IMR-90 (cell line): ENCODE data around the gene MYO1H. TPM values are rescaled to one million over a fixed set of nuclear protein-coding genes. Genes with fewer than 3 reads are reported as not detected.

Experiments used
- ATAC-seq: fragments of 200-7000 bp; cut with Tn5 transposase; 2 replicates; pipeline ENCODE4 v1.9.1; 2020; ENCODE audit warnings: low read depth, mild to moderate bottlenecking, moderate library complexity
- BruUV-seq: library from RNA; stranded (reverse); fragments of 400-500 nt; replicated peaks from 2 replicates; lab custom pipeline; 2021; lab: Mats Ljungman, UMichigan
- CTCF ChIA-PET: fragments of 300-600 bp; formaldehyde crosslinking; extraction: SDS; loops from one replicate; lab custom pipeline; 2021; ENCODE audit warnings: antibody characterized with exemption; lab: Yijun Ruan, JAX
- POLR2A ChIA-PET: fragments of 300-600 bp; sonication (Branson Sonifier 250); formaldehyde crosslinking; loops from one replicate; lab custom pipeline; 2022; ENCODE audit warnings: antibody characterized with exemption; ENCODE audit not compliant: unreplicated experiment; lab: Charles Lee
- DNase-seq: peaks from one replicate; pipeline ENCODE4 v3.0.0; 2013
- H2AFZ ChIP-seq: replicated peaks from 2 replicates; pipeline ENCODE3; 2013; ENCODE audit warnings: low read length, mild to moderate bottlenecking; ENCODE audit not compliant: poor library complexity
- H2AK5ac ChIP-seq: 2 replicates; pipeline ENCODE4 v1.6.1; 2013; ENCODE audit warnings: low read depth, low read length, inconsistent platforms
- H2AK9ac ChIP-seq: replicated peaks from 2 replicates; pipeline ENCODE3; 2013; ENCODE audit warnings: mild to moderate bottlenecking, low read depth, low read length, moderate library complexity; ENCODE audit not compliant: poor library complexity
- H2BK120ac ChIP-seq: 2 replicates; pipeline ENCODE4 v1.6.1; 2013; ENCODE audit warnings: low read depth, low read length, inconsistent platforms
- H2BK15ac ChIP-seq: 3 replicates; pipeline ENCODE4 v1.6.1; 2013; ENCODE audit warnings: low read depth, low read length, inconsistent platforms
- H2BK20ac ChIP-seq: 2 replicates; pipeline ENCODE4 v1.6.1; 2013; ENCODE audit warnings: low read depth, mild to moderate bottlenecking, inconsistent platforms, low read length, moderate library complexity
- H2BK5ac ChIP-seq: 2 replicates; pipeline ENCODE4 v1.6.1; 2013; ENCODE audit warnings: mild to moderate bottlenecking, low read depth, low read length, inconsistent platforms; ENCODE audit not compliant: poor library complexity, severe bottlenecking
- H3K14ac ChIP-seq: replicated peaks from 2 replicates; pipeline ENCODE4 v1.6.1; 2013; ENCODE audit warnings: low read depth, low read length, inconsistent platforms
- H3K18ac ChIP-seq: 2 replicates; pipeline ENCODE4 v1.6.1; 2013; ENCODE audit warnings: low read depth, low read length, control low read depth
- H3K23ac ChIP-seq: 2 replicates; pipeline ENCODE4 v1.6.1; 2013; ENCODE audit warnings: low read depth, low read length, inconsistent platforms
- H3K27ac ChIP-seq: 2 replicates; pipeline ENCODE4 v1.5.1; 2013; ENCODE audit warnings: mild to moderate bottlenecking, control low read depth, low read length; ENCODE audit not compliant: insufficient read depth
- H3K27me3 ChIP-seq: 2 replicates; pipeline ENCODE4 v1.6.1; 2013; ENCODE audit warnings: low read length; ENCODE audit not compliant: control insufficient read depth, insufficient read depth
- H3K36me3 ChIP-seq: 2 replicates; pipeline ENCODE4 v1.6.1; 2013; ENCODE audit warnings: low read length, mixed read lengths; ENCODE audit not compliant: control insufficient read depth, insufficient read depth
- H3K4ac ChIP-seq: 2 replicates; pipeline ENCODE4 v1.6.1; 2013; ENCODE audit warnings: low read depth, low read length, inconsistent platforms
- H3K4me1 ChIP-seq: 2 replicates; pipeline ENCODE4 v1.6.1; 2013; ENCODE audit warnings: low read length, mixed read lengths; ENCODE audit not compliant: control insufficient read depth, insufficient read depth
- H3K4me2 ChIP-seq: 2 replicates; pipeline ENCODE4 v1.6.1; 2013; ENCODE audit warnings: low read depth, mild to moderate bottlenecking, control low read depth, low read length, moderate library complexity
- H3K4me3 ChIP-seq: 2 replicates; pipeline ENCODE4 v1.5.1; 2013; ENCODE audit warnings: low read depth, mild to moderate bottlenecking, control low read depth, low read length, moderate library complexity; ENCODE audit not compliant: insufficient read depth
- H3K56ac ChIP-seq: 2 replicates; pipeline ENCODE4 v1.6.1; 2013; ENCODE audit warnings: low read length, inconsistent platforms; ENCODE audit not compliant: insufficient read depth; ENCODE audit errors: extremely low read depth
- H3K79me1 ChIP-seq, 2 experiments: 2 replicates each; pipeline ENCODE4 v1.6.1; 2013; ENCODE audit warnings: low read length in 2 of 2, inconsistent platforms in 1 of 2, low read depth in 1 of 2
- H3K9ac ChIP-seq: 2 replicates; pipeline ENCODE4 v1.6.1; 2013; ENCODE audit warnings: low read depth, low read length, control low read depth
- H3K9me1 ChIP-seq: 2 replicates; pipeline ENCODE4 v1.6.1; 2013; ENCODE audit warnings: low read length, inconsistent platforms; ENCODE audit not compliant: insufficient read depth
- H3K9me3 ChIP-seq: 2 replicates; pipeline ENCODE4 v1.6.1; 2013; ENCODE audit warnings: low read length; ENCODE audit not compliant: control insufficient read depth, insufficient read depth
- H4K20me1 ChIP-seq: 2 replicates; pipeline ENCODE4 v1.6.1; 2013; ENCODE audit warnings: low read length, inconsistent platforms; ENCODE audit not compliant: insufficient read depth
- H4K5ac ChIP-seq: 2 replicates; pipeline ENCODE4 v1.6.1; 2013; ENCODE audit warnings: mild to moderate bottlenecking, low read depth, low read length, control low read depth
- H4K8ac ChIP-seq, 2 experiments: 2 replicates each; pipeline ENCODE4 v1.6.1; 2013; ENCODE audit warnings: low read depth in 2 of 2, low read length in 2 of 2, control low read depth in 1 of 2, inconsistent platforms in 1 of 2
- H4K91ac ChIP-seq: 2 replicates; pipeline ENCODE4 v1.6.1; 2013; ENCODE audit warnings: low read depth, low read length, inconsistent platforms; ENCODE audit not compliant: insufficient read depth
- BHLHE40 ChIP-seq: fragments of 150-350 bp; IDR thresholded peaks from 2 replicates; pipeline ENCODE4 v1.6.1; 2016; ENCODE audit warnings: mild to moderate bottlenecking, low read depth, low read length
- CEBPB ChIP-seq: IDR thresholded peaks from 2 replicates; pipeline ENCODE4 v1.6.1; 2012; ENCODE audit warnings: low read depth, low read length, improper control_type of control experiment
- MAZ ChIP-seq: IDR thresholded peaks from 2 replicates; pipeline ENCODE4 v1.6.1; 2012; ENCODE audit warnings: low read depth, mild to moderate bottlenecking, low read length, improper control_type of control experiment, moderate library complexity, borderline replicate concordance
- MXI1 ChIP-seq: IDR thresholded peaks from 2 replicates; pipeline ENCODE4 v1.6.1; 2012; ENCODE audit warnings: low read depth, mild to moderate bottlenecking, low read length, moderate library complexity, borderline replicate concordance
- NFE2L2 ChIP-seq: fragments of 150-350 bp; IDR thresholded peaks from 2 replicates; pipeline ENCODE4 v1.6.1; 2016; ENCODE audit warnings: low read depth, mild to moderate bottlenecking, low read length
- POLR2A ChIP-seq: IDR thresholded peaks from 2 replicates; pipeline ENCODE4 v1.6.1; 2012; ENCODE audit warnings: mild to moderate bottlenecking, low read depth, low read length
- RCOR1 ChIP-seq: IDR thresholded peaks from 2 replicates; pipeline ENCODE4 v1.6.1; 2012; ENCODE audit warnings: mild to moderate bottlenecking, low read length, improper control_type of control experiment; ENCODE audit not compliant: insufficient replicate concordance
- RFX5 ChIP-seq: IDR thresholded peaks from 2 replicates; pipeline ENCODE4 v1.8.0; 2012; ENCODE audit warnings: low read depth, mild to moderate bottlenecking, low read length, moderate library complexity
- SMC3 ChIP-seq: fragments of 150-350 bp; IDR thresholded peaks from 2 replicates; pipeline ENCODE4 v1.6.1; 2016; ENCODE audit warnings: low read depth, mild to moderate bottlenecking, antibody characterized with exemption, low read length, moderate library complexity
- dilution Hi-C: fragments of 300-500 bp; cut with HindIII; formaldehyde crosslinking; loops from one replicate; pipeline ENCODE4 v1.14.3; 2018; ENCODE audit warnings: low sequenced_read_pairs; ENCODE audit not compliant: unreplicated experiment
- in situ Hi-C: fragments of 300-500 bp; cut with MboI; formaldehyde crosslinking; loops from 3 replicates; pipeline ENCODE4 v1.14.3; 2019; ENCODE audit warnings: low sequenced_read_pairs, inconsistent platforms, mixed read lengths
- intact Hi-C: fragments of 100-400 bp; cut with micrococcal nuclease; formaldehyde crosslinking; loops from 2 replicates; pipeline ENCODE4 v1.10.0; 2022
- polyA plus RNA-seq, 3 experiments: library from polyadenylated mRNA; depleted of rRNA; stranded (reverse); fragments of >200 nt; gene quantifications; 2 replicates each; pipeline ENCODE4 v1.2.3, GENCODE V29; 2012; ENCODE audit warnings: low replicate concordance in 1 of 3
- total RNA-seq: library from RNA; depleted of rRNA; stranded (reverse); fragments of >200 nt; gene quantifications from 2 replicates; pipeline ENCODE4 v1.2.3, GENCODE V29; 2012
- TF ChIP-seq, protein P1 (sequence below): fragments of 150-350 bp; IDR thresholded peaks from 2 replicates; pipeline ENCODE4 v1.6.1; 2017; ENCODE audit warnings: mild to moderate bottlenecking, antibody characterized with exemption, low read length, low read depth
- TF ChIP-seq, protein P2 (sequence below): conservative IDR thresholded peaks from 2 replicates; pipeline ENCODE4 v1.5.1; 2012; ENCODE audit warnings: mild to moderate bottlenecking, low read depth, low read length, improper control_type of control experiment

MYO1H gene
- total and polyA plus RNA-seq, 2 of the 4 experiments (the other 2 are of a cell fraction): not detected

DNA sequence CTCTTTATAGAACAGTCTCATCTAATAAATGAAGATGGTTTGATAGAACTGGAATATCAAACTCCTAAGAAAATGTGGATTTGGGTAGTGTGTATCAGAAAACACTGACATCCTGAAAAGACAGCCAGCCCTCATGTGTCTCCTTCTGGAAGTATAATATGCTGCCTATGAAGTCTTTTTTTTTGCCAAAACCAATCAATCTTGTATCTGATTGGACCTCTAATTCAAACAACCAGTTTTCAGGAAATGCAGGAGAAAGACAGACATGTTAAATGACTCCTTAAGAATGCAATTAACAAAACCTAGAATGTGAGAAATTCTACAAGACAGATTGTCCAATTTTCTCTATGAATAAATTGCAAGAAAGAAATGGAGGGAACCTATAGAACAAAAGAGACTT lies 34.3 kb downstream of the MYO1H start:
- Histone ChIP-seq H2AFZ (no peak overlapping the region), H3K9ac (no peak overlapping the region), H3K4me3 (no peak overlapping the region), H2BK20ac (no peak overlapping the region), H4K91ac (no peak overlapping the region), H4K5ac (no peak overlapping the region), H3K4me1 (peaks cover 3% of the 10 kb centered on the region; the same call in 1 of the 2 replicates), H3K9me3 (no peaks in the 10 kb centered on the region), H3K56ac (no peak overlapping the region), H3K36me3 (no peaks in the 10 kb centered on the region), H3K79me1 (no peaks in the 10 kb centered on the region), H2BK120ac (no peak overlapping the region), H4K20me1 (no peaks in the 10 kb centered on the region), H3K27me3 (peaks cover 6% of the 10 kb centered on the region), H3K14ac (no peak overlapping the region), H3K4me2 (no peak overlapping the region), H3K4ac (no peak overlapping the region), H3K9me1 (no peaks in the 10 kb centered on the region), H2BK15ac (no peak overlapping the region), H2AK5ac (no peak overlapping the region), H3K27ac (no peak overlapping the region), H3K18ac (no peak overlapping the region), H2AK9ac (no peak overlapping the region), H3K23ac (no peak overlapping the region), H2BK5ac (no peak overlapping the region), H4K8ac (no peak overlapping the region)
- in situ Hi-C loops: no loop called here
- ChIA-PET POLR2A (no interaction called here), CTCF (no interaction called here)
- no TSS peak for BruUV-seq
- TF ChIP-seq CEBPB (no peak), MAZ (no peak), NFE2L2 (no peak), RCOR1 (no peak), MXI1 (no peak), BHLHE40 (no peak), SMC3 (no peak), POLR2A (no peak), RFX5 (no peak)
- TF ChIP-seq, protein P1, sequence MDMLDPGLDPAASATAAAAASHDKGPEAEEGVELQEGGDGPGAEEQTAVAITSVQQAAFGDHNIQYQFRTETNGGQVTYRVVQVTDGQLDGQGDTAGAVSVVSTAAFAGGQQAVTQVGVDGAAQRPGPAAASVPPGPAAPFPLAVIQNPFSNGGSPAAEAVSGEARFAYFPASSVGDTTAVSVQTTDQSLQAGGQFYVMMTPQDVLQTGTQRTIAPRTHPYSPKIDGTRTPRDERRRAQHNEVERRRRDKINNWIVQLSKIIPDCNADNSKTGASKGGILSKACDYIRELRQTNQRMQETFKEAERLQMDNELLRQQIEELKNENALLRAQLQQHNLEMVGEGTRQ: no peak
- TF ChIP-seq, protein P2, sequence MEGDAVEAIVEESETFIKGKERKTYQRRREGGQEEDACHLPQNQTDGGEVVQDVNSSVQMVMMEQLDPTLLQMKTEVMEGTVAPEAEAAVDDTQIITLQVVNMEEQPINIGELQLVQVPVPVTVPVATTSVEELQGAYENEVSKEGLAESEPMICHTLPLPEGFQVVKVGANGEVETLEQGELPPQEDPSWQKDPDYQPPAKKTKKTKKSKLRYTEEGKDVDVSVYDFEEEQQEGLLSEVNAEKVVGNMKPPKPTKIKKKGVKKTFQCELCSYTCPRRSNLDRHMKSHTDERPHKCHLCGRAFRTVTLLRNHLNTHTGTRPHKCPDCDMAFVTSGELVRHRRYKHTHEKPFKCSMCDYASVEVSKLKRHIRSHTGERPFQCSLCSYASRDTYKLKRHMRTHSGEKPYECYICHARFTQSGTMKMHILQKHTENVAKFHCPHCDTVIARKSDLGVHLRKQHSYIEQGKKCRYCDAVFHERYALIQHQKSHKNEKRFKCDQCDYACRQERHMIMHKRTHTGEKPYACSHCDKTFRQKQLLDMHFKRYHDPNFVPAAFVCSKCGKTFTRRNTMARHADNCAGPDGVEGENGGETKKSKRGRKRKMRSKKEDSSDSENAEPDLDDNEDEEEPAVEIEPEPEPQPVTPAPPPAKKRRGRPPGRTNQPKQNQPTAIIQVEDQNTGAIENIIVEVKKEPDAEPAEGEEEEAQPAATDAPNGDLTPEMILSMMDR: no peak
- no peak for DNase-seq
- intact Hi-C loops: no loop called here
- ATAC-seq: no peak
- dilution Hi-C loops: no loop called here
